Transverse colon (tissue), 4 donors: ENCODE data around the gene DAB2IP.

Experiments
- POLR2AphosphoS5 ChIP-seq, 3 donors: sonication (generic); formaldehyde crosslinking; IDR thresholded peaks; one replicate each; pipeline ENCODE4 v1.6.1; 2016; ENCODE audit warnings: antibody characterized with exemption in 3 of 3
- TF ChIP-seq, protein P1 (sequence below), 5 experiments: fragments of 200-600 bp in 3 of 5; fragments of 450-650 bp in 2 of 5; sonication (generic) in 3 of 5; IDR thresholded peaks; 1 replicate in 2 of 5; 2 replicates in 3 of 5; pipeline ENCODE4 v1.5.1; 2016 to 2017; ENCODE audit warnings: antibody characterized with exemption in 5 of 5, inconsistent platforms in 3 of 5, mild to moderate bottlenecking in 2 of 5, moderate library complexity in 1 of 5

DNA sequence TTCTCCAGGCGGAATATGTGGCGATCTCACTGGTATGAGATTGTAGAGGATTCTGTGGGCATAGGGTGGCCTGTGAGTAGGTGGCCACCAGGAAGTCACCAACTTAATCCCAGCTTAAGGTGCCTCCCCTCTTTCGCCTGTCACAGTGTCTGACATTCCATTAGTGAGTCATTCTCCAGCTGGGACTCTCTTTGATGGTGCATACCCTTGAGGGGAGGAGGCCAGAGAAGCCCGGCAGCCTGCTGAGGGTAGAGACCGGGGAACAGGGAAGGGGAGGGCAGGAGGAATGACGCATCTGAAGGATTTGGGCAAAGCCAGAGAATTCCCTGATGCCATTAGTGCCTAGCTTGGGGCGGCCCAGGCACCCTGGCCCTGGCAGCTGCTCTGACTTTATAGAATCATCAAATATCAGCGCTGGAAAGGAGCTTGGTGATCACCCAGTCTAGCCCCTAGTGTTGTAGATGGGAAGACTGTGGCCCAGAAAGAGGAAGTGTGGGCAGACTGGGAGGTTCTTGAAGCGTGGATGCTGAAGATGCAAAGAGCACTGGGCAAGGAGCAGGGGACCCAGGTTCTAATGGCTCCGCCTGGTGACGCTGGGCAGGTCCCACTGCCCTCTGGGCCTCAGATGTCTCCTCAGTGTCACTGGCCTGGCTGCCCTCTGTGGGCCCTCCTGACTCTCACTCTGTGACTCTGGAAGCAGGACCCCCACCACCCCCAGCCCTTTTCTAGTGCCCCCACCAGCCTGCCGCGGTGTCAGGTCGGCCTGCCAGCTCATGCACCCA is 41.4 kb downstream of the DAB2IP start:
- TF ChIP-seq POLR2AphosphoS5 (IDR thresholded peaks at IDR 0.05): no peak
- TF ChIP-seq, protein P1, sequence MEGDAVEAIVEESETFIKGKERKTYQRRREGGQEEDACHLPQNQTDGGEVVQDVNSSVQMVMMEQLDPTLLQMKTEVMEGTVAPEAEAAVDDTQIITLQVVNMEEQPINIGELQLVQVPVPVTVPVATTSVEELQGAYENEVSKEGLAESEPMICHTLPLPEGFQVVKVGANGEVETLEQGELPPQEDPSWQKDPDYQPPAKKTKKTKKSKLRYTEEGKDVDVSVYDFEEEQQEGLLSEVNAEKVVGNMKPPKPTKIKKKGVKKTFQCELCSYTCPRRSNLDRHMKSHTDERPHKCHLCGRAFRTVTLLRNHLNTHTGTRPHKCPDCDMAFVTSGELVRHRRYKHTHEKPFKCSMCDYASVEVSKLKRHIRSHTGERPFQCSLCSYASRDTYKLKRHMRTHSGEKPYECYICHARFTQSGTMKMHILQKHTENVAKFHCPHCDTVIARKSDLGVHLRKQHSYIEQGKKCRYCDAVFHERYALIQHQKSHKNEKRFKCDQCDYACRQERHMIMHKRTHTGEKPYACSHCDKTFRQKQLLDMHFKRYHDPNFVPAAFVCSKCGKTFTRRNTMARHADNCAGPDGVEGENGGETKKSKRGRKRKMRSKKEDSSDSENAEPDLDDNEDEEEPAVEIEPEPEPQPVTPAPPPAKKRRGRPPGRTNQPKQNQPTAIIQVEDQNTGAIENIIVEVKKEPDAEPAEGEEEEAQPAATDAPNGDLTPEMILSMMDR (IDR thresholded peaks at IDR 0.05): no peak
